DOHH2 (cell line): Measurements from ENCODE around the gene AGK.

Experiments
- EZH2phosphoT487 ChIP-seq: fragments of 200-600 bp; sonication (generic); IDR thresholded peaks from 2 replicates; pipeline ENCODE4 v1.6.1; 2017; ENCODE audit warnings: borderline replicate concordance, mild to moderate bottlenecking, antibody characterized with exemption, low read length, moderate library complexity, mixed read lengths
- TF ChIP-seq, protein P1 (sequence below): fragments of 200-600 bp; sonication (generic); IDR thresholded peaks from one replicate; pipeline ENCODE4 v1.5.1; 2014; ENCODE audit warnings: antibody characterized with exemption, mild to moderate bottlenecking, low read depth, low read length; ENCODE audit not compliant: poor library complexity, severe bottlenecking

- TF ChIP-seq, protein P1, sequence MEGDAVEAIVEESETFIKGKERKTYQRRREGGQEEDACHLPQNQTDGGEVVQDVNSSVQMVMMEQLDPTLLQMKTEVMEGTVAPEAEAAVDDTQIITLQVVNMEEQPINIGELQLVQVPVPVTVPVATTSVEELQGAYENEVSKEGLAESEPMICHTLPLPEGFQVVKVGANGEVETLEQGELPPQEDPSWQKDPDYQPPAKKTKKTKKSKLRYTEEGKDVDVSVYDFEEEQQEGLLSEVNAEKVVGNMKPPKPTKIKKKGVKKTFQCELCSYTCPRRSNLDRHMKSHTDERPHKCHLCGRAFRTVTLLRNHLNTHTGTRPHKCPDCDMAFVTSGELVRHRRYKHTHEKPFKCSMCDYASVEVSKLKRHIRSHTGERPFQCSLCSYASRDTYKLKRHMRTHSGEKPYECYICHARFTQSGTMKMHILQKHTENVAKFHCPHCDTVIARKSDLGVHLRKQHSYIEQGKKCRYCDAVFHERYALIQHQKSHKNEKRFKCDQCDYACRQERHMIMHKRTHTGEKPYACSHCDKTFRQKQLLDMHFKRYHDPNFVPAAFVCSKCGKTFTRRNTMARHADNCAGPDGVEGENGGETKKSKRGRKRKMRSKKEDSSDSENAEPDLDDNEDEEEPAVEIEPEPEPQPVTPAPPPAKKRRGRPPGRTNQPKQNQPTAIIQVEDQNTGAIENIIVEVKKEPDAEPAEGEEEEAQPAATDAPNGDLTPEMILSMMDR: no peak
- no peak for TF ChIP-seq EZH2phosphoT487
Measured at GRCh38 chr7:141664450-141664849, 113.2 kb downstream of the AGK start.
